OCI-LY3 (cell line): ENCODE data around the gene MTA1.
A peak's percentile ranks its signal among the peaks of the same experiment; 100 is the strongest.

Experiments used
- H2AFZ ChIP-seq: fragments of 200-600, 300-600 bp; shearing (Covaris generic); 2 replicates; pipeline ENCODE4 v1.6.0; 2014; ENCODE audit warnings: antibody characterized with exemption, low read depth, low read length
- H3K27ac ChIP-seq: fragments of 200-600, 300-600 bp; sonication (generic); 2 replicates; pipeline ENCODE4 v1.5.1; 2014; ENCODE audit warnings: mild to moderate bottlenecking, low read length, moderate library complexity, mixed read lengths
- H3K27me3 ChIP-seq: fragments of 200-600, 300-600 bp; sonication (generic); 2 replicates; pipeline ENCODE4 v1.6.1; 2014; ENCODE audit warnings: low read depth, low read length, mixed read lengths
- H3K36me3 ChIP-seq: fragments of 200-600, 300-600 bp; sonication (generic); replicated peaks from 2 replicates; pipeline ENCODE3; 2014; ENCODE audit warnings: low read depth, low read length, mixed read lengths
- H3K4me1 ChIP-seq: fragments of 300-600, 200-600 bp; sonication (generic); 2 replicates; pipeline ENCODE4 v1.6.1; 2014; ENCODE audit warnings: low read length, mixed read lengths
- H3K4me2 ChIP-seq: fragments of 200-600, 300-600 bp; sonication (generic); 2 replicates; pipeline ENCODE4 v1.6.1; 2014; ENCODE audit warnings: low read length, mixed read lengths
- H3K4me3 ChIP-seq: fragments of 300-600, 200-600 bp; sonication (generic); 2 replicates; pipeline ENCODE4 v1.5.1; 2014; ENCODE audit warnings: antibody characterized with exemption, mild to moderate bottlenecking, low read length, moderate library complexity
- H3K79me2 ChIP-seq: fragments of 300-600, 200-600 bp; shearing (Covaris generic); 2 replicates; pipeline ENCODE4 v1.6.1; 2014; ENCODE audit warnings: mild to moderate bottlenecking, low read length, mixed read lengths
- H3K9ac ChIP-seq: fragments of 300-600, 200-600 bp; shearing (Covaris generic); 2 replicates; pipeline ENCODE4 v1.6.0; 2014; ENCODE audit warnings: mild to moderate bottlenecking, low read length, moderate library complexity
- H3K9me3 ChIP-seq: fragments of 200-600, 300-600 bp; shearing (Covaris generic); 2 replicates; pipeline ENCODE4 v1.6.1; 2014; ENCODE audit warnings: low read length, mixed read lengths; ENCODE audit not compliant: insufficient read depth
- H4K20me1 ChIP-seq: fragments of 200-600, 300-600 bp; sonication (generic); 2 replicates; pipeline ENCODE4 v1.6.1; 2016; ENCODE audit warnings: low read length, mixed read lengths; ENCODE audit not compliant: insufficient read depth
- EZH2phosphoT487 ChIP-seq: fragments of 200-600 bp; shearing (Covaris generic); IDR thresholded peaks from 2 replicates; pipeline ENCODE4 v1.6.1; 2018; ENCODE audit warnings: antibody characterized with exemption, mixed run types, low read depth
- TF ChIP-seq, protein P1 (sequence below): fragments of 200-600, 300-600 bp; sonication (generic); IDR thresholded peaks from 2 replicates; pipeline ENCODE4 v1.5.1; 2014; ENCODE audit warnings: antibody characterized with exemption, low read length, low read depth

The MTA1 gene

DNA sequence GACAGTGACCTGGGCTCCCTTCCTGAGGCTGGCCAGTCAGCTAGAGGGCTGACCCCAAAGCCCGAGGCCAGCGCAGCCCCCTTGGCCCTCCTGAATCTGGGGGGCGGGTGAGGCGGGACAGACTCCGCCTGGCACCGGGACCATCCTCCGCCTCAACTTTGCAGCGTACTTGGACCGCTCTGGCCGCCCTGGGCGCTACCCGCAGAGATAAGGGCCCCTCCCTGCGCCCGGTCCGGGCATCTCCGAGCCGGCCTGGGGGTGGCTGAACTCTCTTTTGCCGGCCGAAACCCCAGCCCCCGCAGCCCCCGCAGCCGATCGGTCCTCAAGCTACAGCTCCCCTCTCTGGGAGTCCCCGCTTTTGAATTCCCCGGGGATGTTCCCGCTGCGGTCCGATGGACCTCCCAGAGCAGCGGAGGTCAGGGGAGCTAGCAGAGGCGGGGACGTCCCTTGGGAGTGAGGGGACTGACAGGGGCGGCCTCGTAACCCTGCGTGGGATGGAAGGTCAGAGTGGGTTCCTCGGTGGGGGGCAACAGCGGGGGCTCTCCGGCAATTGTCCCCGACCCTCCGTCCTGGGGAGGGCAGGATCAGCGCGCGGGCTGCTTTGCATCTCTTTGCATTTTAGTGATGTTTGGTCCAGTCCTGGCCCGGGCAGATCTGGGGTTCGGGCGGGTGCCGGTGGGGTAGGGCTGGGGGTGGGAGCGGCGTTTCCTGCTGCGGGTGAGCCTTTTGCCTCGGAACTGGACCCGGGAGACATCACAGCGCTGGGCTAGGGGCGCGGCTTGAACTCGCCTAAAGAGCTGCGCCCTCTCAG is 66.7 kb downstream of the MTA1 start, which contains the start of gene CRIP1:
CRIP1 (plus strand) TSS at position 724 of the 811 bp plus-strand sequence. CDS start 374 bp downstream, outside the sequence.
- peaks cover 12% of the 10 kb centered on the region; the same call in 1 of the 2 replicates for H3K79me2 ChIP-seq
- peak within 1 kb of the TSS; percentile 92 for H3K4me3 ChIP-seq
- peak within 1 kb of the TSS; percentile 58 for H3K27ac ChIP-seq
- no peaks in the 10 kb centered on the region for H3K9me3 ChIP-seq
- peak within 1 kb of the TSS; percentile 97 for H3K9ac ChIP-seq
- H3K4me2 ChIP-seq: peak within 1 kb of the TSS; percentile 93
- H4K20me1 ChIP-seq: no peaks in the 10 kb centered on the region
- no peak for TF ChIP-seq EZH2phosphoT487
- TF ChIP-seq, protein P1, sequence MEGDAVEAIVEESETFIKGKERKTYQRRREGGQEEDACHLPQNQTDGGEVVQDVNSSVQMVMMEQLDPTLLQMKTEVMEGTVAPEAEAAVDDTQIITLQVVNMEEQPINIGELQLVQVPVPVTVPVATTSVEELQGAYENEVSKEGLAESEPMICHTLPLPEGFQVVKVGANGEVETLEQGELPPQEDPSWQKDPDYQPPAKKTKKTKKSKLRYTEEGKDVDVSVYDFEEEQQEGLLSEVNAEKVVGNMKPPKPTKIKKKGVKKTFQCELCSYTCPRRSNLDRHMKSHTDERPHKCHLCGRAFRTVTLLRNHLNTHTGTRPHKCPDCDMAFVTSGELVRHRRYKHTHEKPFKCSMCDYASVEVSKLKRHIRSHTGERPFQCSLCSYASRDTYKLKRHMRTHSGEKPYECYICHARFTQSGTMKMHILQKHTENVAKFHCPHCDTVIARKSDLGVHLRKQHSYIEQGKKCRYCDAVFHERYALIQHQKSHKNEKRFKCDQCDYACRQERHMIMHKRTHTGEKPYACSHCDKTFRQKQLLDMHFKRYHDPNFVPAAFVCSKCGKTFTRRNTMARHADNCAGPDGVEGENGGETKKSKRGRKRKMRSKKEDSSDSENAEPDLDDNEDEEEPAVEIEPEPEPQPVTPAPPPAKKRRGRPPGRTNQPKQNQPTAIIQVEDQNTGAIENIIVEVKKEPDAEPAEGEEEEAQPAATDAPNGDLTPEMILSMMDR: no peak
- peaks cover 31% of the 10 kb centered on the region for H3K4me1 ChIP-seq
- peak within 1 kb of the TSS; percentile 0; the same call in 1 of the 2 replicates for H2AFZ ChIP-seq
- H3K27me3 ChIP-seq: peaks cover 9% of the 10 kb centered on the region
- H3K36me3 ChIP-seq: no peaks in the 10 kb centered on the region

DNA sequence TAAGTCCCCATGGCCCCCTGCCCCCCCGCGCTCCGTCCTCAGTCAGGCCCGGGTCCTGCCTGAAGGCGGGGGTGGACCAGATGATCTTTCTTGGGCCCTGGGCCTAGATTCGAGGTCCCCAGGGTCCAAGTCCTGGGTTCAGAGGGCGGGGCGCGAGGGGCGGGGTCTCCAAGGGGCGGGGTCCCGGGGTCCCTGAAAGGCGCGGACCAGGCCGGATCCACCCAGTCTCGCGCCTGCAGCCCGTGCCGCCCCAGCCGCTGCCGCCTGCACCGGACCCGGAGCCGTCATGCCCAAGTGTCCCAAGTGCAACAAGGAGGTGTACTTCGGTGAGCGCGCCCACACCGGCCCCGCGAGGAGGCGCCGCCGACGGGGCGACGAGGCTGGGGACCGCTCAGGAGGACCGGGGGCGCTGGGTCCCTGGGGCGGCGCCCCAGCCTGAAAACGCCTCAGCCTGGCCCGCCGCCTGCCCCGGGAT is 67.4 kb downstream of the MTA1 start:
- no peak for TF ChIP-seq EZH2phosphoT487
- TF ChIP-seq, protein P1: no peak
- peaks cover 9% of the 10 kb centered on the region for H3K27me3 ChIP-seq
- peaks cover 30% of the 10 kb centered on the region for H3K4me1 ChIP-seq
- H3K36me3 ChIP-seq: no peaks in the 10 kb centered on the region
- peak overlapping the region; percentile 58 for H3K27ac ChIP-seq
- H2AFZ ChIP-seq: no peak overlapping the region; the same call in 1 of the 2 replicates
- H3K79me2 ChIP-seq: peaks cover 15% of the 10 kb centered on the region
- H3K4me3 ChIP-seq: peak overlapping the region; percentile 92
- H3K9me3 ChIP-seq: no peaks in the 10 kb centered on the region
- peak overlapping the region; percentile 93 for H3K4me2 ChIP-seq
- peak overlapping the region; percentile 97 for H3K9ac ChIP-seq
- H4K20me1 ChIP-seq: peaks cover 4% of the 10 kb centered on the region

DNA sequence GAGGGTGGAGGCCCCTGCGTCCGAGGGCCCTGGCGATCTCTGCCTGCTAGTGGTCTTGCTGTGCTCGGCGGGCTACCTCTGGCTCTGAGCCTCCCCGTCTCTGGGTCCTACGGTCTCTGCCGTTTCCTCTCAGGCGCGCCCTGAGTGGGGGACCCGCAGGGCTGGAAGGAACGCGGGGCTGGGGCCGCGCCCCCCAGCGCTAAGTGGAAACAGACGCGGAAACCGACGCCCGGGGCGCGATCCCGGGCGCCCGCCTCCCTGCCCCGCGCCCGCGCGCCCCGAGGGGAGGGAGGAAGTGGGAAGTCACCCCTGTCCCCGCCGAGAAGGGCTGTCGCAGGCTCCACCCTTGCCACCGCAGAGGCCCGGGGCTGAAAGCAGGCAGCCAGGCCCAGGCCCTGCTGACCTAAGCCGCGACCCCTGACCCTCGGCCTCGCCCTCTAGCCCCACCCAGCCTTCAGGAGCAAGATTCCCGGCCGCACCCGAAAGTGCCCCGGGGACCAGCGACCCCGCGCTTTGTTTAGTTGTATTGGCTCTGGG is 67.9 kb downstream of the MTA1 start:
- TF ChIP-seq, protein P1: no peak
- TF ChIP-seq EZH2phosphoT487: no peak
- Histone ChIP-seq H3K4me3 (peak overlapping the region; percentile 92), H3K79me2 (peaks cover 20% of the 10 kb centered on the region), H3K4me1 (peaks cover 33% of the 10 kb centered on the region), H3K27ac (peak overlapping the region; percentile 58), H3K4me2 (peak overlapping the region; percentile 93), H3K27me3 (peaks cover 9% of the 10 kb centered on the region), H4K20me1 (peaks cover 9% of the 10 kb centered on the region), H3K36me3 (peaks cover under 1% of the 10 kb centered on the region), H3K9me3 (no peaks in the 10 kb centered on the region), H3K9ac (peak overlapping the region; percentile 97), H2AFZ (no peak overlapping the region; the same call in 1 of the 2 replicates)
